C4-2B (cell line): Measurements from ENCODE around the gene KCNH3.

Experiments used
- CTCF ChIP-seq: fragments of 450-650 bp; conservative IDR thresholded peaks from 2 replicates; pipeline ENCODE4 v1.5.1; 2017; ENCODE audit warnings: mild to moderate bottlenecking
- ZFX ChIP-seq: fragments of 450-650 bp; IDR thresholded peaks from 2 replicates; pipeline ENCODE4 v1.6.1; 2017

- TF ChIP-seq CTCF (no peak), ZFX (no peak)
Measured at GRCh38 chr12:49582201-49582600, 43.4 kb downstream of the KCNH3 start.
